ENCODE results near the gene SOX9.

Gene SOX9

GRCh38 chr17:72077326-72077960, 43.4 kb upstream of the SOX9 start:
- TF ChIP-seq TAF1 (IDR thresholded peaks at IDR 0.05; ENCODE audit: borderline replicate concordance, insufficient read depth, low read length) (no peak), FOXP2 (optimal IDR thresholded peaks at IDR 0.05; ENCODE audit: borderline replicate concordance, extremely low read depth, extremely low read length, insufficient read depth) (no peak), REST (IDR thresholded peaks at IDR 0.05; ENCODE audit: insufficient read depth in 1 of 2, low read depth in 2 of 2, low read length in 2 of 2) (no peak), POLR2AphosphoS5 (IDR thresholded peaks at IDR 0.05; ENCODE audit: low read depth, low read length) (no peak), SIN3A (IDR thresholded peaks at IDR 0.05; ENCODE audit: borderline replicate concordance, insufficient read depth, low read length) (no peak)

GRCh38 chr17:72079700-72080099, 41.1 kb upstream of the SOX9 start:
- TF ChIP-seq FOXP2 (optimal IDR thresholded peaks at IDR 0.05; ENCODE audit: borderline replicate concordance, extremely low read depth, extremely low read length, insufficient read depth) (no peak), POLR2AphosphoS5 (IDR thresholded peaks at IDR 0.05; ENCODE audit: low read depth, low read length) (no peak), REST (IDR thresholded peaks at IDR 0.05; ENCODE audit: insufficient read depth in 1 of 2, low read depth in 2 of 2, low read length in 2 of 2) (no peak), SIN3A (IDR thresholded peaks at IDR 0.05; ENCODE audit: borderline replicate concordance, insufficient read depth, low read length) (no peak), TAF1 (IDR thresholded peaks at IDR 0.05; ENCODE audit: borderline replicate concordance, insufficient read depth, low read length) (no peak)

GRCh38 chr17:72087876-72088275, 32.9 kb upstream of the SOX9 start:
- TF ChIP-seq SIN3A (IDR thresholded peaks at IDR 0.05; ENCODE audit: borderline replicate concordance, insufficient read depth, low read length) (no peak), TAF1 (IDR thresholded peaks at IDR 0.05; ENCODE audit: borderline replicate concordance, insufficient read depth, low read length) (no peak), FOXP2 (optimal IDR thresholded peaks at IDR 0.05; ENCODE audit: borderline replicate concordance, extremely low read depth, extremely low read length, insufficient read depth) (no peak), REST (IDR thresholded peaks at IDR 0.05; ENCODE audit: insufficient read depth in 1 of 2, low read depth in 2 of 2, low read length in 2 of 2) (no peak)

GRCh38 chr17:72089453-72089987, 31.3 kb upstream of the SOX9 start:
- no peak for TF ChIP-seq SIN3A (IDR thresholded peaks at IDR 0.05; ENCODE audit: borderline replicate concordance, insufficient read depth, low read length)
- TF ChIP-seq POLR2AphosphoS5 (IDR thresholded peaks at IDR 0.05; ENCODE audit: low read depth, low read length) = no peak
- no peak for TF ChIP-seq REST (IDR thresholded peaks at IDR 0.05; ENCODE audit: insufficient read depth in 1 of 2, low read depth in 2 of 2, low read length in 2 of 2)
- no peak for TF ChIP-seq TAF1 (IDR thresholded peaks at IDR 0.05; ENCODE audit: borderline replicate concordance, insufficient read depth, low read length)
- no peak for TF ChIP-seq FOXP2 (optimal IDR thresholded peaks at IDR 0.05; ENCODE audit: borderline replicate concordance, extremely low read depth, extremely low read length, insufficient read depth)
